ENCODE measurements around the gene COL1A2.

- TF ChIP-seq CTCF (IDR thresholded peaks at IDR 0.05; ENCODE audit: insufficient read depth, low read depth, low read length) (no peak), EZH2 (IDR thresholded peaks at IDR 0.05; ENCODE audit: insufficient read depth, low read length) (no peak)
Observed at GRCh38 chr7:94396037-94396431, 1.3 kb downstream of the COL1A2 start.
